Hepatocyte (in vitro differentiated cells): Measurements from ENCODE around the gene ZNF177. TPM values are rescaled to one million over a fixed set of nuclear protein-coding genes. Genes with fewer than 3 reads are reported as not detected.
"Not testable (repeated sequence)": the region's sequence is repeated elsewhere in the genome, so short reads cannot be mapped to it uniquely, and the experiment has no call there.

Source experiments
- DNase-seq: peaks from one replicate; pipeline ENCODE4 v3.0.0-alpha.2; 2016; ENCODE audit warnings: low spot score
- H2AFZ ChIP-seq: fragments of 200-600 bp; sonication (generic); 2 replicates; pipeline ENCODE4 v1.6.0; 2016; ENCODE audit warnings: antibody characterized with exemption, mild to moderate bottlenecking
- H3K27ac ChIP-seq: fragments of 200-600 bp; sonication (generic); 2 replicates; pipeline ENCODE4 v1.5.1; 2016; ENCODE audit warnings: mild to moderate bottlenecking
- H3K27me3 ChIP-seq: fragments of 200-600 bp; sonication (generic); 2 replicates; pipeline ENCODE4 v1.6.1; 2016
- H3K36me3 ChIP-seq: fragments of 200-600 bp; sonication (generic); replicated peaks from 2 replicates; pipeline ENCODE4 v1.5.1; 2016; ENCODE audit warnings: low read depth; ENCODE audit not compliant: insufficient read depth
- H3K4me1 ChIP-seq: fragments of 200-600 bp; sonication (generic); 2 replicates; pipeline ENCODE4 v1.5.1; 2016; ENCODE audit warnings: mild to moderate bottlenecking, moderate library complexity; ENCODE audit not compliant: insufficient read depth
- H3K4me2 ChIP-seq: fragments of 200-600 bp; sonication (generic); 2 replicates; pipeline ENCODE4 v1.6.0; 2016
- H3K4me3 ChIP-seq: fragments of 200-600 bp; sonication (generic); 2 replicates; pipeline ENCODE4 v1.5.1; 2016; ENCODE audit warnings: mild to moderate bottlenecking
- H3K79me2 ChIP-seq: fragments of 200-600 bp; sonication (generic); 2 replicates; pipeline ENCODE4 v1.6.0; 2017; ENCODE audit warnings: mild to moderate bottlenecking
- H3K9me2 ChIP-seq: fragments of 200-600 bp; sonication (generic); replicated peaks from 2 replicates; pipeline ENCODE4 v1.6.0; 2017; ENCODE audit warnings: mild to moderate bottlenecking; ENCODE audit not compliant: insufficient read depth
- H3K9me3 ChIP-seq: fragments of 200-600 bp; sonication (generic); 2 replicates; pipeline ENCODE4 v1.5.1; 2016; ENCODE audit warnings: low read depth, mild to moderate bottlenecking
- H4K20me1 ChIP-seq: fragments of 200-600 bp; sonication (generic); 2 replicates; pipeline ENCODE4 v1.6.0; 2016; ENCODE audit warnings: mild to moderate bottlenecking; ENCODE audit not compliant: insufficient read depth, poor library complexity, severe bottlenecking
- EZH2 ChIP-seq: fragments of 200-600 bp; sonication (generic); IDR thresholded peaks from 2 replicates; pipeline ENCODE4 v1.6.1; 2016; ENCODE audit warnings: antibody characterized with exemption, mild to moderate bottlenecking, borderline replicate concordance
- EZH2phosphoT487 ChIP-seq: fragments of 200-600 bp; sonication (generic); IDR thresholded peaks from one replicate; pipeline ENCODE4 v1.6.1; 2018; ENCODE audit warnings: antibody characterized with exemption, mild to moderate bottlenecking, low read depth, moderate library complexity; ENCODE audit not compliant: unreplicated experiment, severe bottlenecking
- WGBS: methylation state at CpG from one replicate; pipeline ENCODE4 v1.1.6; 2016; ENCODE audit warnings: low lambda C conversion rate; ENCODE audit errors: missing lambda C conversion rate; 5-methylcytosine and 5-hydroxymethylcytosine counted together
- polyA plus RNA-seq: library from polyadenylated mRNA; unstranded; fragments of >200 nt; fragmentation: Nextera tagmentation; extraction: Ambion mirVana; gene quantifications from 2 replicates; pipeline ENCODE4 v1.2.1, GENCODE V29; 2016
- total RNA-seq: library from RNA; depleted of rRNA; stranded (reverse); fragments of >200 nt; gene quantifications from 2 replicates; pipeline ENCODE4 v1.2.3, GENCODE V29; 2014
- TF ChIP-seq, protein P1 (sequence below): fragments of 200-600 bp; sonication (generic); IDR thresholded peaks from 2 replicates; pipeline ENCODE4 v1.5.1; 2016; ENCODE audit warnings: antibody characterized with exemption, mild to moderate bottlenecking; ENCODE audit not compliant: poor library complexity

Gene ZNF177
- total RNA-seq (5.2 and 5.5 TPM in 2 replicates), polyA plus RNA-seq (4.2 and 7.6 TPM in 2 replicates)

- H3K27me3 ChIP-seq = no peaks in the 10 kb centered on the region
These were observed at the start of gene ZNF177 for GRCh38 chr19:9362905-9363304. Gene ZNF177, plus strand, starts transcription at chr19:9363013. Its CDS starts 15,299 bp downstream, at chr19:9378312.

GRCh38 chr19:9313756-9314155, 49.1 kb upstream of the ZNF177 start:
- Histone ChIP-seq H3K79me2 (peaks cover 1% of the 10 kb centered on the region), H3K36me3 (no peaks in the 10 kb centered on the region), H3K9me2 (no peaks in the 10 kb centered on the region), H2AFZ (no peak overlapping the region), H3K27ac (no peak overlapping the region), H3K27me3 (no peaks in the 10 kb centered on the region), H4K20me1 (no peaks in the 10 kb centered on the region), H3K4me2 (no peak overlapping the region), H3K4me1 (peaks cover under 1% of the 10 kb centered on the region), H3K4me3 (no peak overlapping the region), H3K9me3 (no peaks in the 10 kb centered on the region)
- WGBS = 65% methylated on average over 4 of the region's 4 CpGs
- DNase-seq = no peak
- TF ChIP-seq EZH2 (no peak), EZH2phosphoT487 (no peak)
- TF ChIP-seq, protein P1, sequence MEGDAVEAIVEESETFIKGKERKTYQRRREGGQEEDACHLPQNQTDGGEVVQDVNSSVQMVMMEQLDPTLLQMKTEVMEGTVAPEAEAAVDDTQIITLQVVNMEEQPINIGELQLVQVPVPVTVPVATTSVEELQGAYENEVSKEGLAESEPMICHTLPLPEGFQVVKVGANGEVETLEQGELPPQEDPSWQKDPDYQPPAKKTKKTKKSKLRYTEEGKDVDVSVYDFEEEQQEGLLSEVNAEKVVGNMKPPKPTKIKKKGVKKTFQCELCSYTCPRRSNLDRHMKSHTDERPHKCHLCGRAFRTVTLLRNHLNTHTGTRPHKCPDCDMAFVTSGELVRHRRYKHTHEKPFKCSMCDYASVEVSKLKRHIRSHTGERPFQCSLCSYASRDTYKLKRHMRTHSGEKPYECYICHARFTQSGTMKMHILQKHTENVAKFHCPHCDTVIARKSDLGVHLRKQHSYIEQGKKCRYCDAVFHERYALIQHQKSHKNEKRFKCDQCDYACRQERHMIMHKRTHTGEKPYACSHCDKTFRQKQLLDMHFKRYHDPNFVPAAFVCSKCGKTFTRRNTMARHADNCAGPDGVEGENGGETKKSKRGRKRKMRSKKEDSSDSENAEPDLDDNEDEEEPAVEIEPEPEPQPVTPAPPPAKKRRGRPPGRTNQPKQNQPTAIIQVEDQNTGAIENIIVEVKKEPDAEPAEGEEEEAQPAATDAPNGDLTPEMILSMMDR = no peak

More at GRCh38 chr19:9362905-9363304, at the start of gene ZNF177:
- no peak within 1 kb of the TSS for H3K27ac ChIP-seq
- H3K9me2 ChIP-seq = no peaks in the 10 kb centered on the region
- H3K4me3 ChIP-seq = no peak within 1 kb of the TSS
- H3K36me3 ChIP-seq = peaks cover 3% of the 10 kb centered on the region
- TF ChIP-seq, protein P1 = no peak
- TF ChIP-seq EZH2 (no peak), EZH2phosphoT487 (no peak)
- no peak within 1 kb of the TSS for H3K4me2 ChIP-seq
- WGBS = over 99% methylated on average over 28 of the region's 28 CpGs
- no peak for DNase-seq
- H4K20me1 ChIP-seq = no peaks in the 10 kb centered on the region
- peaks cover 31% of the 10 kb centered on the region for H3K9me3 ChIP-seq
- no peaks in the 10 kb centered on the region for H3K4me1 ChIP-seq
- H3K79me2 ChIP-seq = no peaks in the 10 kb centered on the region
- no peak within 1 kb of the TSS for H2AFZ ChIP-seq

- Histone ChIP-seq H3K27me3 (no peaks in the 10 kb centered on the region), H3K9me2 (no peaks in the 10 kb centered on the region), H3K9me3 (peaks cover 6% of the 10 kb centered on the region), H3K79me2 (peaks cover 17% of the 10 kb centered on the region), H4K20me1 (no peaks in the 10 kb centered on the region), H3K27ac (no peak overlapping the region), H2AFZ (no peak overlapping the region), H3K4me2 (no peak overlapping the region), H3K4me3 (no peak overlapping the region), H3K36me3 (peaks cover 1% of the 10 kb centered on the region), H3K4me1 (no peaks in the 10 kb centered on the region)
- 93% methylated on average over 10 of the region's 23 CpGs for WGBS
- TF ChIP-seq, protein P1 = no peak
- TF ChIP-seq EZH2 (no peak), EZH2phosphoT487 (no peak)
- no peak for DNase-seq
These were observed 41.5 kb upstream of the ZNF177 start for GRCh38 chr19:9321338-9321737.

DNA sequence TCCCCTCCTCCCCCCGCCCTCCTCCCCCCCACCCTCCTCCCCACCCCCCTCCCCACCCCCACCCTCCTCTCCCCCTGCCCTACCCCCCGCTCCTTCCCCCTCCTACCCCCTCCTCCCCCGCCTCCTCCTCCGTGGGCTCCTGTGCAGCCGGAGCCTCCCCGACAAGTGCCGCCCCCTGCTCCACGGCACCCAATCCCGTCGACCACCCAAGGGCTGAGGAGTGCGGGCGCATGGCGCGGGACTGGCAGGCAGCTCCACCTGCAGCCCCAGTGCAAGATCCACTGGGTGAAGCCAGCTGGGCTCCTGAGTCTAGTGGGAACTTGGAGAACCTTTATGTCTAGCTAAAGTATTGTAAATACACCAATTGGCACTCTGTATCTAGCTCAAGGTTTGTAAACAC, 41.1 kb upstream of the ZNF177 start:
- not testable (repeated sequence) for H3K4me2 ChIP-seq, H3K4me1 ChIP-seq, H3K27me3 ChIP-seq, H2AFZ ChIP-seq, H3K36me3 ChIP-seq, H3K27ac ChIP-seq, H3K9me2 ChIP-seq, H3K4me3 ChIP-seq, H3K9me3 ChIP-seq, DNase-seq, H4K20me1 ChIP-seq
- 89% methylated on average over 10 of the region's 14 CpGs for WGBS
- H3K79me2 ChIP-seq = peaks cover 22% of the 10 kb centered on the region

GRCh38 chr19:9322201-9322600, 40.6 kb upstream of the ZNF177 start:
- not testable (repeated sequence) for H3K4me3 ChIP-seq, H3K9me3 ChIP-seq, H3K36me3 ChIP-seq, H3K9me2 ChIP-seq, DNase-seq, H4K20me1 ChIP-seq, H2AFZ ChIP-seq, H3K4me2 ChIP-seq, H3K27me3 ChIP-seq, H3K4me1 ChIP-seq, H3K27ac ChIP-seq
- H3K79me2 ChIP-seq = peaks cover 26% of the 10 kb centered on the region
- WGBS = 96% methylated on average over 10 of the region's 10 CpGs
